Measurements from ENCODE around the gene LCN15.
"Not testable (repeated sequence)": the region's sequence is repeated elsewhere in the genome, so short reads cannot be mapped to it uniquely, and the experiment has no call there.

LCN15 gene

DNA sequence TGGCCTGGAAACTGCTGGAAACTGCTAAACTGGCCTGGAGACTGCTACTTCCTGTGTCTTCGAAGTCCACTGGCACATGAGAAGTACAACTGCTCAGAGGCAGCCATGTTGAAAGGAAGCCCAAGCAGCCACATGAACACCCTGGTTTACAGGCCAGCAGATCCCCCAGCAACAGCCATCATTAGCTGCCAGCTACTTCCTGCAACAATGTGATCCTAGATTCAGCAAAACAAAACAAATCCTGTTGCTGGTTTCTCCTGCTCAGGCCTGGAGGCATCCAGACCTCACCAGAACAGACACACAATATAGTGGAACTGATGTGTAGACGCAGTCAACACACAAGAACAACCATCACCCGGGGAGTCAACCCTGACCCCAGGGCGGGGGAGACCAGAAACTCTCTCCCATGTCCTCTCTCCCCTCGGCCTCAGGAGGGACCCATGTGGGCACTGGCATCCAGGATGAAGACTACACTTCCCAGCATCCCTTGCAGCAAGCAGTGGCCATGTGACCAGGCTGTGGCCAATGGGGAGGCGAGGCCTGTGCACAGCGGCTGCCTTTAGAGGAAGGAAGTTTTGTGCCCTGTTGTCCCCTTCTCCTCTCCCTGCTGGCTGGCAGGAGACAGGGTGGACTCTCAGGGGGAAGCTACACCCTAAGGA, 9.2 kb upstream of the LCN15 start:
- DNase-seq: no peak

GRCh38 chr9:136771907-136772415, 7.6 kb upstream of the LCN15 start:
- no peak for DNase-seq

- DNase-seq: peak; percentile 46 to 51
Observed at GRCh38 chr9:136769710-136770191, 5.4 kb upstream of the LCN15 start.

- DNase-seq: peak; percentile 30 to 35
Observed at GRCh38 chr9:136766410-136767120, 2.2 kb upstream of the LCN15 start.

DNA sequence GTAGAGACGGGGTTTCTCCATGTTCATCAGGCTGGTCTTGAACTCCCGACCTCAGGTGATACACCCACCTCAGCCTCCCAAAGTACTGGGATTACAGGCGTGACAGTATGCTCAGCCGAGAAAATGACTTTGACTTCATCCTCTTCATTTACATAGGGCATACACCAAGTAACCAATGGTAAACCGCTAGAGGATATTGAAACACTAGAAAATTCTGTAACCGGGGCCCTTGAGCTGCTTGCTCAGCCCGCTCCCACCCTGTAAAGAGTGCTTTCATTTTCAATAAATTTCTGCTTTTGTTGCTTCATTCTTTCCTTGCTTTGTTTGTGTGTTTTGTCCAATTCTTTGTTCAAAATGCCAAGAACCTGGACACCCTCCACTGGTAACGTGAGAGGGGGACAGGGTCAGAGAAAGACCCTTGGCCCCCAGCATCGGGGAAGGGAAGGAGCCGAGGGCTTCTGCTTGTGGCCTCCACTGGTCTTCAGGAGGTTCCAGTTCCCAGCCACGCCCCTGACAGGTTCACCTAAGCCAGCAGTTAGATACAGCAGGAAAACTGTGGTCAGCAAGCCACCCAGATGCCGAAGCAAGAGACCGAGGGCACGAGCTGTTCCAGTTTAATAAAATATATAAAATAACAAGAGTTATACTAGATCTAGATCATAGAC, 1.6 kb upstream of the LCN15 start:
- DNase-seq: not testable (repeated sequence)

DNA sequence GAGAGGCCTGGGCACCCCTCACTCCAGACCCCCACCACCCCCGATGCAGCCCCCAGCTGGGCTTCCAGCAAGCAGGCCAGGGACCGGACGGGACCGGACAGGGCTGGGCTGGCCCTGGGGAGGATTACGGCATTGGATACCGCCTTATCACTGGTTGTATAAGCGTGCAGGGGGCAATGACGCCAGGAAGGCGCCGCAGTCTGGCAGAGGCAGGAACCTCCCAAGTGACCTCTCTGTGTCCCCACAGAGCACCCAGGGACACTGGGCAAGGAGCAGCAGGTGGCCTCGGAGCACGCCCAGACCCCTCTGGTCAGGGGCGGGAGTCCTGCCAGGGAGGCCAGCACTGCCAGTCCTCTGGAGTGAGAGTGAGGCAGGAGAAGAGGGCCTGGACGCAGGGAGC, 723 bp upstream of the LCN15 start:
- DNase-seq: no peak

DNA sequence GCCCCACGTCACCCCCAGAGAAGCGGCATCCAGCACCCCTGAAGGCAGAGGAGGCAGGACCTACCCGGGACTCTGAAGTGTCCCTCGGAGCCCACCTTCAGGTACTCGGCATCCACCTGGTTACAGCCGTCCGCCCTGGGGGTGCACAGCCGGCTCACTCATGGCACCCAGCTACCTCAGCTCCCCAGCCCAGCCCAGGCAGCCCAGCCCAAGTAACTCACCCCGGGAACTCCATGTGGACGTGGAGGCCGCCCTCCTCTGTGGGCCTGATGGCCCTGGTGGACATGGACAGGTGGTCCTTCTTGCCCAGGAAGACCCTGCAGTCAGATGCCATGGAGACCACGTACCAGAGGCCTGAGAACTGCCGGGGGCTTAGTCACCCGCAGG, 676 bp downstream of the LCN15 start:
- no peak for DNase-seq

DNA sequence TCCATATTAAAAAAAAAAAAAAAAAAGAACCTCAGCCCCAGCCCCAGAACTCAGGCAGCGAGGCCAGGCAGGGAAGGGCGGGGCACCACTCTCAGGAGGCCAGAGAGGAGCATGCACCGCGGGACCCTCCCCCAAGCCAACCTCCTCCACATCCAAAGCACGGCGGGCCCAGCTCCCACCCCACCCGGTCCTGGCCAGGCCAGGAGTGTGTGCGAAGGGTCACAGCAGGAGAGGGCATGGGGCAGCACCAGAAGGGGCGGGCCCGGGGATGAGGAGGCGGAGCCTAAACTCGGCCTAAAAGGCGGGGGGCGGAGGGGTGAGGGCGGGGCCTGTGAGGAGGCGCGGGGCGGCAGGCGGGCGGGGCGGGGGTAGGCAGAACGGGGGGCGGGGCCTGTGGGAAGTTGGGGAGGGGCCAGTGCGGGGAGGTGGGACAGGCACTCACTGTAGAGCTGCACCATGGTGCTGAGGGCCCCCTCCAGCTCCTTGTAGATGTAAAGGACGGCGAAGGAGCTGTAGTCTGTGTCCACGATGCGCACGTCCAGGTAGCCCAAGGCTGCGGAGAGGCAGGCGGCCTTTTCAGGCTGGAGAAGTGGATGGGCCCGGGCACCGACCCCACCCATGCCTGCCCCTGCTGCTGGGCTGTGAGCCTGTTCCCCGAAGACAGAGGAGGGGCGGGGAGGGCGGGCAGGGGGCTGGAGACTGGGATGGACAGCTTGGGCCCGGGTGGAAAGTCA, 1.2 kb downstream of the LCN15 start:
- DNase-seq: peak; percentile 33 to 47

DNA sequence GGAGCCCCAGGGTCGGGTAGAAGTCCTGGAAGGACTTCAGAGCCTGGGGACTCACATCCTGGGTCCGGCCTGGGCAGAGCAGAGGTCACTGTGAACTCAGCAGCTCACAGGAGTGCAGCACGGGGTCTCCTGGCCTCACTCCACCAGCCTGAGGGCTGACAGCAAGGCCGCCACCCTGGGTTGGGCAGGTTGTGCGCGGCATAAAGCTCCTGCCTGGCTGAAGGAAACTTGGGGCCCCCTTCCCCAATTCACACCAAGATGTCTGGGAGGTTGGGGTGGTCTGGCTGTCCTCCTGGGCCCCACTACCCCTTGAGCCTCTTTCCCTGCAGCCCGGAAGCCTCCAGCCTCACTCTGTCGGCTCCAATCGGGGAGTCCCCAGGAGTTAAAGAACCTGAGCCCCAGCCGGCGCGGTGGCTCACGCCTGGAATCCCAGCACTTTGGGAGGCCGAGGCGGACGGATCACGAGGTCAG, 2.1 kb downstream of the LCN15 start:
- DNase-seq: no peak

GRCh38 chr9:136761545-136761981, 2.8 kb downstream of the LCN15 start:
- DNase-seq: no peak

GRCh38 chr9:136760834-136761544, 3.3 kb downstream of the LCN15 start:
- DNase-seq: not testable (repeated sequence)

DNA sequence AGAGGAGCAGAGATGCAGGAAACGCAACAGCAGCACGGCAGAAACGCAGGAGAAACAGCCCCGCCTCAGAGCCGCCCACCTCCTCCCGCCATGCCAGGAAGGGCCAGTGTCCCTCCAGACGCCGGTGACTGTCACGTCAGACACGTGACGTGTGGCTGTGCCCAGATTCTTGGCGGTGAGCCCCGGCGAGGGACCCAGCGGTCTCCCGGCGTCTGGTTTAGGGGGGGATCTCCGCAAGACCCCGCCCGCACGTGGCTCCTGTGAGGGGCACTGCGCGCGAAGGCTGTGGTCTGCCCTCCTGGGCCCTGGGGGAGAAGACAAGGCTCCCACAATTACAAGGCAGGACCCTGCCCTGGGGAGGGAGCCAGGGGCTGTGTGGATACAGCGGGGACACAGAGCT, 3.9 kb downstream of the LCN15 start:
- DNase-seq: no peak

GRCh38 chr9:136759436-136760325, 4.6 kb downstream of the LCN15 start:
- no peak for DNase-seq

GRCh38 chr9:136759001-136759400, 5.3 kb downstream of the LCN15 start:
- no peak for DNase-seq

DNA sequence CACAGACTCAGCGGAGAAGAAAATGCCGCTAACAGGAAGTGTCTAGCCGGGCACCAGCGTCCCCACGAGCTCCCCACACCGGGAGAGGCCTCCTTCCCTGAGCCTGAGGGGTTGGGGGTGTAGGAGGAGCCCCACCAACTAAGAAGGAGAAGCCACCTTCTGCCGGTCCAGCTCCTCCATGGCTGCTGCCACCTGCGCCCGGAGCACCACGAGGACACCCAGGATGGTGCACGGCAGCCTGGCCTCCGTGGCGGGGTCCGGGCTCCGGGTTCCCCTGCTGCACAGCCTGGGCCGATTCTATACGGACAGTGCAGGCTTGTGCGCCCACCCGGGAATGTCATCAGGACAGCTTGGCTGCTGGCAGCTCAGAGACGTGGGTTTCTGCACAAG, 6.6 kb downstream of the LCN15 start:
- no peak for DNase-seq

GRCh38 chr9:136757328-136757727, 7.0 kb downstream of the LCN15 start:
- DNase-seq: no peak

DNA sequence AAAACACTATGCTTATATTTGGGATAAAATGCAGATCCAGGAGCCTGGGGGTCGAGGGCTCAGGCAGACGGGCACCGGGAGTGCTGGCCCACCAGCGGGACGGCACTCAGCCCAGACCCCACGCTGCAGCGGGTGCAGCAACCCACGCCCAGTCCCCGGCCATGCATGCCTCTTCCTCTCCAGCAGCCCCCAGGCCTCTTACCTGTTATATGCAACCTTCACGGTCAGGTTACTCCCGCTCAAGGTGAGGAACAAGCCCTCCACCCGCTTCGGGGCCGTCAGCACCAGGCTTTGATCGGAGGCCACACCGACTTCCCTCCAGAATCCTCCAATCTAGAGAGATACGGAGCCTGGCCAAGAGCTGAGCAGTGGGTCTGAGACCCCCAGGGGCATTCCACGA, 7.5 kb downstream of the LCN15 start:
- DNase-seq: no peak

GRCh38 chr9:136756134-136756438, 8.2 kb downstream of the LCN15 start:
- no peak for DNase-seq

DNA sequence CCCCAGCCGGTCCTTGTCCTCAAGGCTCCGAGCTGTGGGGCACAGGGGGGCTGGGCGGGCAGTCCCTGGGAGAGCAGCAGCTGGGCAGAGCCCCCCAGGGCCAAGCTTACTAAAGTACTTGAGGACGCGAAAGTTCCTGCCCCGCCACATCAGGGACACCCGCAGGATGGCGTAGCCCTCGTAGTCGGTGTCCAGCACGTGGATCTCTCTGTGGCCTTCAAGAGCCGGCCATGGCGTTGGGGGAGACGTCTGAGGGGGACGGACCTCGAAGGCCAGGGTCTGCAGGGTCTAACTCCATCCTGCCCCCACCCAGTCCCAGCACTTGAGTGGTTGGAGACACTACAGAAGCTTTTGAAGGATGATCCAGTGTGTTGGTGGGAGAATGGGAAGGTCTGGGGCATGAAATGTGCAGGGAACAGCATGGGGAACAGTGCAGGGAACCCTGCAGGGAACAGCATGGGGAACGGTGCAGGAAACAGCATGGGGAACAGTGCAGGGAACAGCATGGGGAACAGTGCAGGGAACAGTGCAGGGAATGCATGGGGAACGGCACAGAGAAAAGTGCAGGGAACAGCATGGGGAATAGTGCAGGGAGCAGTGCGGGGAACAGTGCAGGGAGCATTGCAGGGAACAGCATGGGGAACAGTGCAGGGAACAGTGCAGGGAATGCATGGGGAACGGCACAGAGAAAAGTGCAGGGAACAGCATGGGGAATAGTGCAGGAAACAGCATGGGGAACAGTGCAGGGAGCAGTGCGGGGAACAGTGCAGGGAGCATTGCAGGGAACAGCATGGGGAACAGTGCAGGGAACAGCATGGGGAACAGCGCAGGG, 8.8 kb downstream of the LCN15 start:
- DNase-seq: not testable (repeated sequence)

- DNase-seq: no peak
Observed at GRCh38 chr9:136754626-136755301, 9.6 kb downstream of the LCN15 start.
